ENCODE measurements around the gene RPL6. TPM values are rescaled to one million over a fixed set of nuclear protein-coding genes. Genes with fewer than 3 reads are reported as not detected.
"Not testable (repeated sequence)": the region's sequence is repeated elsewhere in the genome, so short reads cannot be mapped to it uniquely, and the experiment has no call there.

RPL6 gene
- 1,000 to 10,000 TPM; 2,038 to 2,582 (median 2,360) TPM for polyA plus RNA-seq (ENCODE audit: insufficient read length in 4 of 4)

DNA sequence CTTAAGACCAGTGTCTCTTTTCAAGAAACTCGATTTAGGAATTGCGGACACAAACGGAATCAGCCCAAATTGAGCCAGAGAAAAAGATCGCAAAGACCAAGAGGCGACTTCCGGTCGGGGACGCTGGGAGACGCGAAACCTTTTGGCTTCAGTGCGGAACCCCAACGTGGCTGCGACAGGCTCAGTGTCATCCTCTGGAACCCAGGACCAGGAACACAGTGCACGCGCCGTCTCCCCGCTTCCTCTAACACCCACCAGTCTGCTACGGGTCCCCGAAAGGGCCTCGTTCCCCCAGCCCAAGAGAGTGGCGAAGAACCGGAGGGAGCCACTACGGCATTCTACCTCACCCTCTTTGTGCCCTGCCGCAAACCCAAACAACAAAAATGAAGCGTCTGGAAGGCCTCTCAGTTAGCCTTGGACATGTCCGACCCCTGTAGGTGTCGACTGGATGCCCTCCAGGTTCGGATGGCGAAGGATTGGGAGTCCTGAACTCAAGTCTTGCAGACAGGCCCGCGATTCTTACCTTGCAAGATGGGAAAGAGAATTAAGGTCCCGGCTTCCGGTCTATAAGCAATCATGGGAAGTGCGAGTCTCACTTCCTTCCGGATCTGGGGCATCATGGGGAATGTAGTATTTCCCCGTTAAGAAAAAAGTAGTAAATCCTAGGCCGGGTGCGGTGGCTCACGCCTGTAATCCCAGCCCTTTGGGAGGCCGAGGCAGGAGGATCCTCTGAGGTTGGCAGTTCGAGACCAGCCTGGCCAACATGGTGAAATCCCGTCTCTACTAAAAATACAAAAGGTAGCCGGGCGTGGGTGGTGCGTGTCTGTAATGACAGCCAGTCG, at the start of gene RPL6:
TSS of gene RPL6 (minus strand) at position 542 of the 842 bp plus-strand sequence. CDS start 949 bp downstream, outside the sequence.
- DNase-seq (ENCODE audit: low read depth in 4 of 4, low spot score in 2 of 4), result peak; percentile 78 to 94 (median 88)

DNA sequence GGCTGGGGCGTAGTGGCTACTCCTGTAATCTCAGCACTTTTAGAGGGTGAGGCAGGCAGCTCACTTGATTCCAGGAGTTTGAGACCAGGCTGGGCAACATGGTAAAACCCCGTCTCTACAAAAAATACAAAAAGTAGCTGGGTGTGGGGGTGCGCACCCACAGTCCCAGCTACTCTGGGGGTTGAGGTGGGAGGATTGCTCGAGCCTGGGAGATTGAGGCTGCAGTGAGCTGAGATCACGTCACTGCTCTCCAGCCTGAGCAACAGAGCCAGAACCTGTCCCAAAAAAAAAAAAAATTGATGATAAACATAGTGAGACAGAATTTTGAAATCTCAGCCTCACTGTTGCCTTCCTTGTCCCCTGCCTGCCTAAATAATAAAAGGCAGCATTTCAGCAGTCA, 49.3 kb upstream of the RPL6 start:
- DNase-seq (ENCODE audit: low read depth in 4 of 4, low spot score in 2 of 4), result no peak

DNA sequence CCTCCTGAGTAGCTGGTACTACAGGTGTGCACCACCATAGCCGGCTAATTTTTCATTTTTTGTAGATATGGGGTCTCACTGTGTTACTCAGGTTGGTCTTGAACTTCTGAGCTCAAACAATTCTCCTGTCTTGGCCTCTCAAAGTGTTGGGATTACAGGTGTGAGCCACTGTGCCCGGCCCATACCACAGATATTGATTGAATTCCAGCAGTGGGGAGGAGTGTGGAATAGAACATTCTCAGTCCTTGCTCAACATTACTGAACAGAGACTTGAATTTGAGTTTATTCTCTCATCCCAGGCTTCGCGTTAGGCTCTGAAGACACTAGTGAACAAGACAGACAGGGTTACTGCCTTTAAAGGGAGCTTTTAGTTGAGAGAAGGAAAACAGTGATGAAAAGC, 48.9 kb upstream of the RPL6 start:
- DNase-seq (ENCODE audit: low read depth in 4 of 4, low spot score in 2 of 4), result no peak

DNA sequence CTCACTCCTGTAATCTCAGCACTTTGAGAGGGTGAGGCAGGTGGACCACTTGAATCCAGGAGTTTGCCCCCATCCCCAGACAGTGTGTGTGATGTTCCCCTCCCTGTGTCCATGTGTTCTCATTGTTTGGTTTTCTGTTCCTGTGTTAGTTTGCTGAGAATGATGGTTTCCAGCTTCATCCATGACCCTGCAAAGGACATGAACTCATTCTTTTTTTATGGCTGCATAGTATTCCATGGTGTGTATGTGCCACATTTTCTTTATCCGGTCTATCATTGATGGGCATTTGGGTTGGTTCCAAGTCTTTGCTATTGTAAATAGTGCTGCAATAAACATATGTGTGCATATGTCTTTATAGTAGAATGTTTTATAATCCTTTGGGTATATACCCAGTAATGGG, 47.7 kb upstream of the RPL6 start:
- not testable (repeated sequence) for DNase-seq (ENCODE audit: low read depth in 4 of 4, low spot score in 2 of 4)

DNA sequence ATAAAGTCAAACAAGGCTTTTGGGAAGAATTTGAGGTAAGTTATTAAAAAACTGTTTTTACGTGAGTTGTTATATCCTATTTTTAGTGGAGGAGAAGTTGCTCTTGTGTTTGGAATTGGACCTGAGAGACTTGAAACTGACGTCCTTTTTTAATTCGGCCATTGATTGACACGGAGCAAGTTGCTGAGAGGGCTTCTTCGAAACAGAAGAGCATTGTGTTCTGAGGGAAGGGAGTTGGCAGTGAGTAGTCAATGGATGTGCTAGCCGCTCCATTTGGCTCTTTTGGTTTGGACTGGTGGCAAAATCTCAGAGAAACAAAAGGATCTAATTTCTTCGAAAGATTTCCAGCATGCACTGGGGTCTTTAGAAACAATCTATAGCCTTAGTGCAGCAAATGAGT, 46.6 kb upstream of the RPL6 start:
- DNase-seq (ENCODE audit: low read depth in 4 of 4, low spot score in 2 of 4), result no peak

DNA sequence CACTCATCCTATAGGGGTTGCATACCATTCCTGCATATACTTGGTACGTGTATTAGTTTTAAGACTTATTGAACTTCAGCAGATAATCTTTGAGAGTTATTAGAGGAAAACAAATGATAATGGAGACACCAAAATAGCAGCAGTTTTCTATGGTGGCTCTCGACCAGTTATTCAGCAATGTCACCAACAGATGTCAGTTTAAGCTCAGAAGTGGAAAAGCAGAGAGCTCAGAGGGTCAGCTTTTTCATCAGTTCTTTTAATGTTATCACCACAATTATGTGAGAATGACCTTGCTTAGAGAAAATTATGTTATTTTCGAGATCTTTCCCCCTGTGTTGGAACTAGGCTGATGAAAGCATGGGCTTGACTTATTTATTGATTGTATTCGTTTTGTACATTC, 41.3 kb upstream of the RPL6 start:
- no peak for DNase-seq (ENCODE audit: low read depth in 4 of 4, low spot score in 2 of 4)

DNA sequence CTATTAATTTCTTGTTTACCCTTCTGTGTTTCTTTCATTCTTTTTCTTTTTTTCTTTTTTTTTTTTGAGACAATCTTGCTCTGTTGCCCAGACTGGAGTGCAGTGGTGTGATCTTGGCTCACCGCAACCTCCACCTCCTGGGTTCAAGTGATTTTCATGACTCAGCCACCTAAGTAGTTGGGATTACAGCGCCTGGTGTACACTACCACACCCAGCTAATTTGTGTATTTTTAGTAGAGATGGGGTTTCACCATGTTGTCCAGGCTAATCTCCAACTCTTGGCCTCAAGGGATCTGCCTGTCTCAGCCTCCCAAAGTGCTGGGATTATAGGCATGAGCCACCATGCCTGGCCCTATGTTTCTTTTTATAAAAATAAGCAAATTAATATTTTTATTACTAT, 38.8 kb upstream of the RPL6 start:
- DNase-seq (ENCODE audit: low read depth in 4 of 4, low spot score in 2 of 4), result not testable (repeated sequence)

DNA sequence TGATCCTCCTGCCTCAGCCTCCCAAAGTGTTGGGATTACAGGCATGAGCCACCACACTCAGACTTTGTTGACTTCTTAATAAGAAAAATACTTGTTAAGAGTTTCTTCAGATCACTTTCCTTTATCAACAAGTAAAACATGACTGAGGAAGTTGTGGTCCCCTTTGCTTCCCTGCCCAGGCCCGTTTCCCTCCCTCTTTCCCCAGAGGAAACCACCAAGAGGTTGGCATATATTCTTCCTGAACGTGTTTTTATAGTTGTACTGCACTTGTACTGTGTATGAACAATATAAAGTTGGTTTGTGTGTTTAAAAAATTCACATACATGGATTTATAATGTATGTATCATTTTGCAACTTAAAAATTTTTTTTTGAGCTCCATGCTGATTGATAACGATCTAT, 37.7 kb upstream of the RPL6 start:
- no peak for DNase-seq (ENCODE audit: low read depth in 4 of 4, low spot score in 2 of 4)

DNA sequence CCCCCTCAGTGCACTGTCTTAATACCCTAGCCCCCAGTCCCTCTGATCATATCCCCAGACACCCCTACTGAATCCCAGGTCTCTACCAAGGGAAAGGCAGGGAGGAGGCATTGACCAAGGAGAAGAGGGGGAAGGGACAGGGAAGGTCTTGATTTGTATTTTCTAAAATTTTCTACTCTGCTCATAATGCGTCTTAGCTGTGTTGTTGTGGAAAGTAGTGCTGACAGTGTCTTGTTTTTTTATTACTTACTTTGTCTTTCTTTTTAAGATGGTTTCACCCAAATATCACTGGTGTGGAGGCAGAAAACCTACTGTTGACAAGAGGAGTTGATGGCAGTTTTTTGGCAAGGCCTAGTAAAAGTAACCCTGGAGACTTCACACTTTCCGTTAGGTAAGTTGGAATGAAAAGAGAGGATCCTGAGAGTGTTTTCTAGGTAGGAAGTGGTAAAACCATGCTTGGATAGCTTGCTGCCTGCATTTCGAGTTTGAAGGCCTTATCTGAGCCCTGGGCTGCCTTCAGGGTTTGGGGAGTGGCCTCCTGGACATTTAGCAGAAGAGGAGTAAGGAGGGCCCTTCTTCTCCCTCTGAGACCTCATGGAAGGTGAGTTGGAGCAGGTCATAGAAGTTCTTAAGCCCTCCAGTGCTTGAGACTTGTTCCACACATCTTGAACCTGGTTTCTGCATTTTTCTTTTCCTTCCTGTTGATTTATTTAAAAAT, 36.8 kb upstream of the RPL6 start:
- DNase-seq (ENCODE audit: low read depth in 4 of 4, low spot score in 2 of 4), result no peak

DNA sequence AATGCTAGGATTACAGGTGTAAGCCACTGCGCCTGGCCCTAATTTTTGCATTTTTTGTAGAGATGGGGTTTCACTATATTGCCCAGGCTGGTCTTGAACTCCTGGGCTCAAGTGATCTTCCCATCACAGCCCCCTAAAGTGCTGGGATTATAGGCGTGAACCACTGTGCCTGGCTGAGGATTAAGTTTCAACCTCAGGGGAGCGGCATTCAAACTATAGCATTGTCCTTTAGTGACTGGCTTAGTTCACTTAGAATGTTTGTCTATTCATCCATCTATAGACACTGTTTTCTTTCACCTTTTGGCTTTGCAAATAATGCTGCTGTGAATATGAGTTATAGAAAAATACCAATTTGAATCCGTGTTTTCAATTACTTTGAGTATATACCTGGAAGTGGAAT, 34.5 kb upstream of the RPL6 start:
- DNase-seq (ENCODE audit: low read depth in 4 of 4, low spot score in 2 of 4), result no peak

DNA sequence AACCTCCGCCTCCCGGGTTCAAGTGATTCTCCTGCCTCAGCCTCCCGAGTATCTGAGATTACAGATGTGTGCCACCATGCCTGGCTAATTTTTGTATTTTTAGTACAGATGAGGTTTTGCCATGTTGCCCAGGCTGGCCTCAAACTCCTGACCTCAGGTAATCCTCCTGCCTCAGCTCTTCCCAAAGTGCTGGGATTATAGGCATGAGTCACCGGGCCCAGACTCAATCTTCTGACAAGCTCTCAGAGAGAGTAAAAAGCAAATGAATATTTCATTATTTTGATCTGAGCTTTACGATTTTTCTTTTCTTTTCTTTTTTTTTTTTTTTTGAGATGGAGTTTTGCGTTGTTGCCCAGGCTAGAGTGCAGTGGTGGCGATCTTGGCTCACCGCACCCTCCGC, 31.2 kb upstream of the RPL6 start:
- not testable (repeated sequence) for DNase-seq (ENCODE audit: low read depth in 4 of 4, low spot score in 2 of 4)

DNA sequence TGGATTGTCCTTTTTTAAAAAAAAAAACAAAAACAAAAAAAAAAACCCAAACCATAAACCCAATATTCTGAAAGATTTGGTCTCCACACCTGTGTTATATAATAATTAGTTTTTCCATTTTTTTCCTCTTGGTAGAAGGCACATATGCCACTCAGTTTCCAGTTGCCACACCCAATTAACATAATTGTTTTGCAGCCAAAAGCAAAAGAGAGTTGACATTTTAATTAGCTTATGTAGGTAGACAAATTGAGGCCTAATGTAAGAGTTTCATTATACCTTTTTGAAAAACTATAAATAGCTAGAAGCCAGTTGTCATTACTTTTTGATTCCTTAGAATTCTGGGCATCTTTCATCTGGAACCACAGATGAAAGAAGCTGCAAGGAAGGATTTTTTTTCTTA, 30.4 kb upstream of the RPL6 start:
- DNase-seq (ENCODE audit: low read depth in 4 of 4, low spot score in 2 of 4), result no peak

DNA sequence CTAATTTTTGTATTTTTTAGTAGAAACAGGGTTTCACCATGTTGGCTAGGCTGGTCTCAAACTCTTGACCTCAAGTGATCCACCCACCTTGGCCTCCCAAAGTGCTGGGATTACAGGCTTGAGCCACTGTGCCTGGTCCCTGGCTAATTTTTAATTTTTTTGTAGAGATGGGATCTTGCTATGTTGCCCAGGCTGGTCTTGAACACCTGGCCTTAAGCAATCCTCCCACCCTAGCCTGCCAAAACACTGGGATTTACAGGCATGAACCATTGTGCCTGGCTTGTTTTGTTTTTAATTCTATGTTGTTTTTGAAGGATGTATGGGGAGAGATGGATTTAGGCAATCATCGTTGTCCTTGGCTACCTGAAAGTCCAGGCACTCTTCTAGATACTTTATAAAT, 29.2 kb upstream of the RPL6 start:
- DNase-seq (ENCODE audit: low read depth in 4 of 4, low spot score in 2 of 4), result not testable (repeated sequence)

DNA sequence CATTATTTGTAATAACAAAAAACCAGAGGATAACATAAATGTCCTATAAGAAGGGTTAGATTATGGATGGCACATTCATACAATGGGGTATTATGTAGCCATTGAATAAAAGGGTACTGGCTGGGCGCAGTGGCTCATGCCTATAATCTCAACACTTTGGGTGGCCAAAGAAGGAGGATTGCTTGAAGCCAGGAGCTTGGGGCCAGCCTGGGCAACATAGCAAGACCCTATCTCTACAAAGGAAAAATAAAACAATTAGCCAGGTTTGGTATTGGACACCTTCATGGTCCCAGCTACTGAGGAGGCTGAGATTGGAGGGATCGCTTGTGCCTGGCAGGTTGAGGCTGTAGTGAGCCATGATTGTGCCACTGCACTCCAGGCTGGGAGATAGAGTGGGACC, 24.1 kb upstream of the RPL6 start:
- no peak for DNase-seq (ENCODE audit: low read depth in 4 of 4, low spot score in 2 of 4)

DNA sequence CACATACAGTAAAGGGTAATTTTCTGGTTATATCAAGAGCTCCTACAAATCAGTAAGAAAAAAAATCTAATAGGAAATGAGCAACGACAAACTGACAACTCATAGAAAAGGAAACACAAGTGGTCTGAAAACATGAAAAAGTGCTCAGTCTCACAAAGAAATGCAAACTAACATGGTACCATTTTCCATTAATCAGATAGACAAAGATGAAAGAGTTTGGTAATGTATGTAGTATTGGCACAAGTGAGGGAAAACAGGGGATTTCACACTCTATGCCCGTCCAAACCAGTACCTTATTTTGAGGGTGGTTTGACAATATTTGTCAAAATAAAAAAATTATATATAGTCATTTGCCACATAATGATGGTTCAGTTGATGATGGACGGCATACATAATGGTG, 22.6 kb upstream of the RPL6 start:
- no peak for DNase-seq (ENCODE audit: low read depth in 4 of 4, low spot score in 2 of 4)

DNA sequence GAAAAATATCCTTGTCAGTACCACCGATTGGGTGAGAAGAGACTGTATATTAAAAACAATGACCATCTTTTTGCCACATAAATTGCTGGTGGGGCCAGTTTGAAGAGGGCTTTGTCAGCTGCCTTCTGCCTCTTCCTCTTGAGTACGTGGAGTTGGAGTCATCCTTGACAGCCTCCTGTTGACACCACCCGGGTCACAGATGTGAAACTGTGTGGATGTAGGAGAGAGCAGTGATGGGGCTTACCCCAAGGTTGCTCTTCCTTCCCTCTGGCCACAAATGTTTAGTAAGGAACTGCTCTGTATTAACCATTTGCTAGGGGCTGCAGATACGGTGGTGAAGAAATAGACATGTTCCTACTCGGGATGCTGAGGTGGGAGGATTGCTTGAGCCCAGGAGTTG, 21.5 kb upstream of the RPL6 start:
- no peak for DNase-seq (ENCODE audit: low read depth in 4 of 4, low spot score in 2 of 4)

DNA sequence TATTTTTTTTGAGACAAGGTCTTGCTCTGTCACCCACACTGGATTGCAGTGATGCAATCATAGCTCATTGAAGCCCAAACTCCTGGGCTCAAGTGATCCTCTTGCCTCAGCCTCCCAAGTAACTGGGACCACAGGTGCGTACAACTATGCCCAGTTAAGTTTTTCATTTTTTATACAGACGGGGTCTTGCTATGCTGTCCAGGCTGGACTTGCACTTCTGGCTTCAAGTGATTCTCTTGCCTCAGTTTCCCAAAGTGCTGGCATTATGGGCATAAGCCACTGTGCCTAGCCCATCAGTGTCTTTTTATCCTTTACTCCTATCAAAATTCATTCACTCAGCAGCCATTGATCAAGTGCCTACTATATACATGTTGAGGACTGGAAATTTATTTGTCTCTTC, 18.4 kb upstream of the RPL6 start:
- DNase-seq (ENCODE audit: low read depth in 4 of 4, low spot score in 2 of 4), result no peak

DNA sequence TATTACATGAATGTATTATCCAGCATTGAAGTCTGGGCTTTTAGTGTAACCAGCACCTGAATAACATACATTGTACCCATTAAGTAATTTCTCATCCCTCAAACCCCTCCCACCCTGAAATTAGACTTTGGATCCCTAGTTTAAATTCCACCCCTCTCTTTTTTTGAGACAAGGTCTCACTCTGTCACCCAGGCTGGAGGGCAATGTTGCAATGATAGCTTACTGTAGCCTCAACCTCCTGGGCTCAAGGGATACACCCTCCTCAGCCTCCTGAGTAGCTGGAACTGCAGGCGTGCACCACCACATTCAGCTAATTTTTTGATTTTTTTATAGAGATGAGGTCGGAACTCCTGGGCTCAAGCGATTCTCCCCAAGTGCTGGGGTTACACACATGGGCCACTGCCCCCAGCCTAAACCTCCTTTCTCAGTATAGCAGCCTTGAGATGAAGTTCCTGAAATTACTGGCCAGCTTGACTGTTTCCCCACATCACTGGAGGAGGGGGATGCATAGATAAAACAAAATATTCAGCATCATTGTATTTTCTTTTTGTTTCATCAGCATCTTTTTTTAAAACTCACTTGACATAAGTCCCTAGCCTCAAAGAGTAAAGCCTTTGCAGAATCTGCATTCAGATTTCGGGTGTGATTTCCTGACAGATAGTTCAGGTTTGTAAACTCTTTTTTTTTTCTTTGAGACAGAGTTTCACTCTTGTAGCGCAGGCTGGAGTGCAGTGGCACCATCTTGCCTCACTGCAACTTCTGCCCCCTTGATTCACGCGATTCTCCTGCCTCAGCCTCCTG, 16.4 kb upstream of the RPL6 start:
- no peak for DNase-seq (ENCODE audit: low read depth in 4 of 4, low spot score in 2 of 4)

DNA sequence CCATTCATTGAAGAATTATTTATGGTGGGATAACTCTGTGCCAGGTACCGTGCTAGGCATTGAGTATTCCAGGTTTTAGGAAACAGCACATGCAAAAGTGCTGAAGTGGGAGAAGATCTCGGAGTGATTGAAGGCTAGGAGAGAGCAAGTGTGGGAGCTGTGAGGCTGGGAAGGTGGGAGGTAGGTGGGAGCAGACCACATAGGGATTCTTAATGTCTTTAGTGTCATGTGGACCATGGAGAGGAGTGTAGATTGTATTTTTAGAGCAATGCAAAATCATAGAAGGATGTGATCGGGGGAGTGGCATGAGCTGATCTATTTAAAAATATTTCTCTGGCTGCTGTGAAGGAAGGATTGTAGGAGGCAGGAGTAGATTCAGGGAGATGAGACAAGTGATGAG, 14.7 kb upstream of the RPL6 start:
- no peak for DNase-seq (ENCODE audit: low read depth in 4 of 4, low spot score in 2 of 4)

DNA sequence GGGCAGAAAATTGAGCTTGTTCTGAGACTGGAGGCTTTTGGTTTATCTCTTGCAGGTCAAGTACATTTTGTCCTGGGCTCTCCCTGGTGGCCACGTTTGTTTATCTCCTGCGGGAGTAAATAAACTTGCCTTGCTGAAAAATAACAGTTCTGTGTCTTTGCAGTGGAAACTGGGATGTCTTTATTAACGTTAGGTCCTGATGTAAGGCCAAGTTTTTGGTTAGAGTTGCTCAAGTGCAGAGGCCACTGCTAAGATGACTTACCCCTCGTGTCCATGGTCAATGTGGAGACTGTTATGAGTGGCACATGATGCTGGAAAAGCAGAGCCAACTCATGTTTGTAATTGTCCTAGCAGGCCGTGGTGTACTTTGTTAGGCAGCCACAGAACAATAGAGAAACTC, 13.1 kb upstream of the RPL6 start:
- no peak for DNase-seq (ENCODE audit: low read depth in 4 of 4, low spot score in 2 of 4)

DNA sequence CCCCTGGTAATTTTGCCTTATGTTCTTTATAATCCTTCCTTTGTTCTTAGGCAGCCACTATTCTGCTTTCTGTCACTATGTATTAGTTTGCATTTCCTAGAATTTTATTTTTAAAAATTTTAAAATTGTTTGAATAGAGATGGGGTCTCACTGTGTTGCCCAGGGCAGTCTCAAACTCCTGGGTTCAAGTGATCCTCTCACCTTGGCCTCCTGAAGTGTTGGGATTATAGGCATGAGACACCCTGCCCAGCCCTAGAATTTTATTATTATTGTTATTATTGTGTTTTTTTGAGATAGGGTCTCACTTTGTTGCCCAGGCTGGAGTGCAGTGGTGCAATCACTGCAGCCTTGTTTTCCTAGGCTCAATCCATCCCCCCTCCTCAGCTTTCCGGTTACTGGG, 12.0 kb upstream of the RPL6 start:
- no peak for DNase-seq (ENCODE audit: low read depth in 4 of 4, low spot score in 2 of 4)

All from left renal cortex interstitium (tissue), 4 donors.